Esophagus muscularis mucosa (tissue), 3 donors: Measurements from ENCODE around the gene PACSIN1.

Source experiments
- CTCF ChIP-seq, 3 experiments: fragments of 200-600 bp in 2 of 3; fragments of 450-650 bp in 1 of 3; sonication (generic) in 2 of 3; IDR thresholded peaks; one replicate each; pipeline ENCODE4 v1.5.1; 2017 to 2019; ENCODE audit warnings: antibody characterized with exemption in 3 of 3, mild to moderate bottlenecking in 2 of 3, moderate library complexity in 1 of 3
- POLR2A ChIP-seq: fragments of 450-650 bp; IDR thresholded peaks from one replicate; pipeline ENCODE4 v1.6.1; 2017; ENCODE audit warnings: antibody characterized with exemption, moderate library complexity, mild to moderate bottlenecking, low read depth

- TF ChIP-seq CTCF (IDR thresholded peaks at IDR 0.05), result no peak
- TF ChIP-seq POLR2A, result no peak
Measured at GRCh38 chr6:34572021-34572420, 106.1 kb downstream of the PACSIN1 start.
